Endothelial cell of umbilical vein (primary cell): ENCODE data around the gene RNU6-9. TPM values are rescaled to one million over a fixed set of nuclear protein-coding genes. Genes with fewer than 3 reads are reported as not detected.

Source experiments
- BruUV-seq: library from RNA; stranded (reverse); fragments of 400-500 nt; replicated peaks from 2 replicates; lab custom pipeline; 2021; lab: Mats Ljungman, UMichigan
- CTCF ChIA-PET: fragments of 300-600, 350-600 bp; sonication (Branson Sonifier 250); formaldehyde crosslinking; loops from one replicate; lab custom pipeline; 2021; ENCODE audit warnings: antibody characterized with exemption, inconsistent platforms; lab: Charles Lee
- POLR2A ChIA-PET: fragments of 300-600, 350-600 bp; sonication (Branson Sonifier 250); formaldehyde crosslinking; loops from one replicate; lab custom pipeline; 2021; ENCODE audit warnings: antibody characterized with exemption, inconsistent platforms; lab: Charles Lee
- DNase-seq: peaks from one replicate; pipeline ENCODE4 v3.0.0-alpha.2; 2011; ENCODE audit warnings: low read depth, low spot score
- FAIRE-seq: peaks from 2 replicates; lab custom pipeline; 2011; peaks lifted over from hg19 to GRCh38; lab: Jason Lieb, UNC
- H2AFZ ChIP-seq: 2 replicates; pipeline ENCODE4 v1.6.0; 2012; ENCODE audit warnings: low read depth, low read length, control low read depth, inconsistent platforms
- H3K27ac ChIP-seq: 2 replicates; pipeline ENCODE4 v1.5.1; 2011; ENCODE audit warnings: low read depth, mild to moderate bottlenecking, control low read depth, low read length, moderate library complexity; ENCODE audit not compliant: insufficient read depth
- H3K27me3 ChIP-seq, 2 experiments: 2 replicates each; pipeline versions ENCODE4 v1.6.0 to v1.6.1; 2011; ENCODE audit warnings: low read length in 2 of 2, mixed read lengths in 1 of 2; ENCODE audit not compliant: control insufficient read depth in 2 of 2, insufficient read depth in 2 of 2
- H3K36me3 ChIP-seq, 2 experiments: 2 replicates in 1 of 2; 3 replicates in 1 of 2; pipeline ENCODE4 v1.5.1; 2011; ENCODE audit warnings: low read length in 2 of 2, mild to moderate bottlenecking in 1 of 2, moderate library complexity in 1 of 2; ENCODE audit not compliant: control insufficient read depth in 2 of 2, insufficient read depth in 2 of 2; ENCODE audit errors: extremely low read depth in 1 of 2
- H3K4me1 ChIP-seq: 3 replicates; pipeline ENCODE4 v1.5.1; 2011; ENCODE audit warnings: mild to moderate bottlenecking, low read length; ENCODE audit not compliant: control insufficient read depth, insufficient read depth; ENCODE audit errors: extremely low read depth
- H3K4me2 ChIP-seq: 2 replicates; pipeline ENCODE4 v1.6.1; 2011; ENCODE audit warnings: low read length, control low read depth, mixed read lengths; ENCODE audit not compliant: insufficient read depth
- H3K4me3 ChIP-seq, 3 experiments: fragments of 200-600 bp in 1 of 3; sonication (generic), shearing (Covaris generic) in 1 of 3; replicated peaks in 1 of 3; 2 replicates each; pipeline ENCODE4 v1.5.1; 2011 to 2016; ENCODE audit warnings: control low read depth in 3 of 3, low read length in 3 of 3, mild to moderate bottlenecking in 2 of 3, inconsistent platforms in 1 of 3, low read depth in 1 of 3, moderate library complexity in 1 of 3; ENCODE audit not compliant: insufficient read depth in 1 of 3
- H3K79me2 ChIP-seq: 2 replicates; pipeline ENCODE4 v1.6.0; 2012; ENCODE audit warnings: low read length, inconsistent platforms; ENCODE audit not compliant: control insufficient read depth, insufficient read depth
- H3K9ac ChIP-seq: replicated peaks from 2 replicates; pipeline ENCODE3; 2011; ENCODE audit warnings: low read length, control low read depth; ENCODE audit not compliant: insufficient read depth; ENCODE audit errors: extremely low read depth
- H3K9me1 ChIP-seq: replicated peaks from 3 replicates; pipeline ENCODE4 v1.6.0; 2011; ENCODE audit warnings: mild to moderate bottlenecking, low read length; ENCODE audit not compliant: control insufficient read depth, insufficient read depth; ENCODE audit errors: extremely low read depth
- H3K9me3 ChIP-seq: replicated peaks from 2 replicates; pipeline ENCODE4 v1.5.1; 2012; ENCODE audit warnings: low read length, inconsistent platforms; ENCODE audit not compliant: control insufficient read depth, insufficient read depth
- H4K20me1 ChIP-seq: replicated peaks from 2 replicates; pipeline ENCODE3; 2011; ENCODE audit warnings: mild to moderate bottlenecking, low read length; ENCODE audit not compliant: control insufficient read depth, insufficient read depth; ENCODE audit errors: extremely low read depth
- EZH2 ChIP-seq: IDR thresholded peaks from 2 replicates; pipeline ENCODE4 v1.6.1; 2012; ENCODE audit warnings: borderline replicate concordance, low read depth, mild to moderate bottlenecking, moderate library complexity, low read length, inconsistent platforms; ENCODE audit not compliant: severe bottlenecking
- POLR2A ChIP-seq: IDR thresholded peaks from 2 replicates; pipeline ENCODE4 v1.6.1; 2012; ENCODE audit warnings: low read depth, mild to moderate bottlenecking, control low read depth, low read length
- dilution Hi-C: fragments of 300-500 bp; cut with MboI; formaldehyde crosslinking; loops from one replicate; pipeline ENCODE4 v1.15.0; 2019; ENCODE audit warnings: low sequenced_read_pairs; ENCODE audit not compliant: extremely low pct_ligation_motif_present
- intact Hi-C: fragments of 100-400 bp; cut with micrococcal nuclease; formaldehyde crosslinking; loops from one replicate; pipeline ENCODE4 v1.10.0; 2022
- polyA plus RNA-seq, 4 experiments: library from polyadenylated mRNA; depleted of rRNA in 3 of 4; stranded (reverse) in 3 of 4; unstranded in 1 of 4; fragments of >200 nt; gene quantifications; 2 replicates each; pipeline versions ENCODE4 v1.2.1 to v1.2.3, GENCODE V29; 2011 to 2012; ENCODE audit warnings: missing spikeins in 1 of 4
- total RNA-seq: library from RNA; stranded (reverse); gene quantifications from 2 replicates; pipeline ENCODE4 v1.2.3, GENCODE V29; 2021
- TF ChIP-seq, protein P1 (sequence below): IDR thresholded peaks from 2 replicates; pipeline ENCODE4 v1.6.1; 2011; ENCODE audit not compliant: insufficient read depth, insufficient read length
- TF ChIP-seq, protein P2 (sequence below), 2 donors: IDR thresholded peaks; 1 replicate in 1 of 2; 2 replicates in 1 of 2; pipeline ENCODE4 v1.5.1; 2011; ENCODE audit warnings: low read length in 2 of 2, mild to moderate bottlenecking in 2 of 2, moderate library complexity in 2 of 2, control low read depth in 1 of 2, inconsistent platforms in 1 of 2, low read depth in 1 of 2; ENCODE audit not compliant: insufficient read depth in 1 of 2; ENCODE audit errors: extremely low read depth in 1 of 2

The RNU6-9 gene
- total and polyA plus RNA-seq, 2 donors (not counting 3 experiments of a cell fraction or from before 2014, with no cell fraction given), result not detected

DNA sequence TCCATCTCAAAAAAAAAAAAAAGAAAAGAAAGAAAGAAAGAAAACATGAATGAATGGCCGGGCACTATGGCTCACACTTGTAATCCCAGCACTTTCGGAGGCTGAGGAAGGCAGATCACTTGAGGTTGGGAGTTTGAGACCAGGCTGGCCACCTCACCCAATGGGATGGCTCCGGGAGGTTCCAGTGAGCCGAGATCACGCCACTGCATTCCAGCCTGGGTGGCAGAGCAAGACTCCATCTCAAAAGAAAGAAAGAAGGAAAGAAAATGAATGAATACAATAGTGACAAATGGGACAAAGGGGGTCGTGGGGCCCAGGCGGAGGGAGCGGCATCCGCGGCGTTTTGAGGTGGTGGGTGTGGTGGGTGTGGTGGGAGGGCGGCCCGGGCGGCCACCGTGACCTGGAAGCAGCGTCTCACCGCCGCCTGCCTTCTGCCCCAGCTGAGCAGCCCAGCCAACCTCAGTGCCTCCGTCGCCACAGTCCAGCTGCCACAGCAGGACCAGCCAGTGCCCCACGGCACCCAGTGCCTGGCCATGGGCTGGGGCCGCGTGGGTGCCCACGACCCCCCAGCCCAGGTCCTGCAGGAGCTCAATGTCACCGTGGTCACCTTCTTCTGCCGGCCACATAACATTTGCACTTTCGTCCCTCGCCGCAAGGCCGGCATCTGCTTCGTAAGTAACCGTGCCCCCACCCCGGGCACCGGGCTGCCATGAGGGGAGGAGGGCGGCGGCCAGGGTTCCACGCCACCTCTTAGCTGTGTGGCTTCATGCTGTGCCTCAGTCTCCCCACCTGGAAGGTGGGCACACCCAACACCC is 47.4 kb upstream of the RNU6-9 start:
- TF ChIP-seq POLR2A (no peak), EZH2 (no peak)
- TF ChIP-seq, protein P1, sequence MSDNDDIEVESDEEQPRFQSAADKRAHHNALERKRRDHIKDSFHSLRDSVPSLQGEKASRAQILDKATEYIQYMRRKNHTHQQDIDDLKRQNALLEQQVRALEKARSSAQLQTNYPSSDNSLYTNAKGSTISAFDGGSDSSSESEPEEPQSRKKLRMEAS, result no peak
- TF ChIP-seq, protein P2, sequence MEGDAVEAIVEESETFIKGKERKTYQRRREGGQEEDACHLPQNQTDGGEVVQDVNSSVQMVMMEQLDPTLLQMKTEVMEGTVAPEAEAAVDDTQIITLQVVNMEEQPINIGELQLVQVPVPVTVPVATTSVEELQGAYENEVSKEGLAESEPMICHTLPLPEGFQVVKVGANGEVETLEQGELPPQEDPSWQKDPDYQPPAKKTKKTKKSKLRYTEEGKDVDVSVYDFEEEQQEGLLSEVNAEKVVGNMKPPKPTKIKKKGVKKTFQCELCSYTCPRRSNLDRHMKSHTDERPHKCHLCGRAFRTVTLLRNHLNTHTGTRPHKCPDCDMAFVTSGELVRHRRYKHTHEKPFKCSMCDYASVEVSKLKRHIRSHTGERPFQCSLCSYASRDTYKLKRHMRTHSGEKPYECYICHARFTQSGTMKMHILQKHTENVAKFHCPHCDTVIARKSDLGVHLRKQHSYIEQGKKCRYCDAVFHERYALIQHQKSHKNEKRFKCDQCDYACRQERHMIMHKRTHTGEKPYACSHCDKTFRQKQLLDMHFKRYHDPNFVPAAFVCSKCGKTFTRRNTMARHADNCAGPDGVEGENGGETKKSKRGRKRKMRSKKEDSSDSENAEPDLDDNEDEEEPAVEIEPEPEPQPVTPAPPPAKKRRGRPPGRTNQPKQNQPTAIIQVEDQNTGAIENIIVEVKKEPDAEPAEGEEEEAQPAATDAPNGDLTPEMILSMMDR (IDR thresholded peaks at IDR 0.05; ENCODE audit: extremely low read depth in 1 of 2, insufficient read depth in 1 of 2, low read depth in 1 of 2, low read length in 2 of 2), result no peak
- H2AFZ ChIP-seq, result no peak overlapping the region
- intact Hi-C loops, result no loop called here
- FAIRE-seq, result no peak
- H3K4me2 ChIP-seq, result no peak overlapping the region
- no peak overlapping the region for H3K9ac ChIP-seq
- H3K9me1 ChIP-seq, result no peaks in the 10 kb centered on the region
- no peaks in the 10 kb centered on the region for H3K36me3 ChIP-seq
- H3K4me1 ChIP-seq, result no peaks in the 10 kb centered on the region
- H3K9me3 ChIP-seq, result no peaks in the 10 kb centered on the region
- dilution Hi-C loops, result no loop called here
- H4K20me1 ChIP-seq, result no peaks in the 10 kb centered on the region
- no peaks in the 10 kb centered on the region for H3K79me2 ChIP-seq
- H3K27me3 ChIP-seq, result peaks cover 0 to 6% of the 10 kb centered on the region in 2 experiments
- H3K27ac ChIP-seq, result no peak overlapping the region
- no peak overlapping the region for H3K4me3 ChIP-seq
- ChIA-PET POLR2A (no interaction called here), CTCF (interaction anchor here (0.6 kb wide), 1 partner anchor 76 kb away, joined by 3 read pairs; no protein-coding TSS in a partner anchor)
- DNase-seq, result no peak
- no TSS peak for BruUV-seq
